Measurements from ENCODE around the gene ZNF443.

ZNF443 gene

DNA sequence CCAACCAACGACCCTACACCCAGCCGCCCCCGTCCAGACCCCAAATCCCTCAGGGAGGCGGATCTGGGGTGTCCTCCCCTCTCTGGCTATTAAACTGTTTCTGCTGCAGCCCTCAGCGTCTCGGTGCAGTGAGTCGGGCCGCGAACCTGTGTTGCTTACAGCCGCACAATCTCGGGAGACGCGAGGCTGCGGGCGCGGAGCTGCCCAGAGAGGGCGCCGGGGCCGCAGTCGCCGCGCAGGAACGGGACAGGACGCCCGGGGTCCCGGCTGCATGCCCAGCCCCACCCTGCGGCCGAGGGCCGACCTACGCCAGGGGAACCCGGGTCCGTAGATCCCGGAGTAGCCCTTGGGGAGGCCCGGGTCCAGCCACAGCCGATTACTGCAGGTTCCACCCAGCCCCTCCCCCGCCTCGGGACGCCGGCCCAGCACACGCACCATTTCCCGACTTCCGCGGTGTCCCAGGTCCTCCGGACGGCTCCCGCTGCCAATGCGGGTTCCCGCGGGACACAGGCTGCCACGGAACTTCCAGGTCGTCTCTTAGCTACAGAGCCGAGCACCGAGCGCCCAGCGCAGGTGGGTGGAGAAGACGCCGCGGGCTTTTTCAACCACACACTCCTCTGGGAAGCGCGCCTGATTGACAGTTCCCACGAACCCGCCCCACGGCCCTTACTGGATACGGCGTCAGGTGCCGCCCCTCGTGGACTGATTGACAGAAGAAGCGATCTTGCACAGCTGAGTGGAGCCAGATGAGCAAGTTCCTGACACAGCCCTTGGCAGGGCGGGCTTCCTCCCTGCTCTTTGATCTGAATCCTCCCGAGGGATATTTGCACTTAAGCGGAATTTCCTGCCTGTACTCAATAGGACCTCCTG lies 40.0 kb downstream of the ZNF443 start, which contains the start of gene ZNF799 (continued):
- TF ChIP-seq, protein P1, sequence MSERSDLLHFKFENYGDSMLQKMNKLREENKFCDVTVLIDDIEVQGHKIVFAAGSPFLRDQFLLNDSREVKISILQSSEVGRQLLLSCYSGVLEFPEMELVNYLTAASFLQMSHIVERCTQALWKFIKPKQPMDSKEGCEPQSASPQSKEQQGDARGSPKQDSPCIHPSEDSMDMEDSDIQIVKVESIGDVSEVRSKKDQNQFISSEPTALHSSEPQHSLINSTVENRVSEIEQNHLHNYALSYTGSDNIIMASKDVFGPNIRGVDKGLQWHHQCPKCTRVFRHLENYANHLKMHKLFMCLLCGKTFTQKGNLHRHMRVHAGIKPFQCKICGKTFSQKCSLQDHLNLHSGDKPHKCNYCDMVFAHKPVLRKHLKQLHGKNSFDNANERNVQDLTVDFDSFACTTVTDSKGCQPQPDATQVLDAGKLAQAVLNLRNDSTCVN (tag by site-specific recombination; optimal IDR thresholded peaks at IDR 0.05) = peak; percentile 96
- no peak for TF ChIP-seq BCL11B (tag by site-specific recombination; IDR thresholded peaks at IDR 0.05; ENCODE audit: low read depth)
- TF ChIP-seq ZNF561 (tag by site-specific recombination; IDR thresholded peaks at IDR 0.05; ENCODE audit: borderline replicate concordance) = peak; percentile 43; the same call in 1 of the 2 replicates
- TF ChIP-seq GLI2 (tag by site-specific recombination; IDR thresholded peaks at IDR 0.05; ENCODE audit: borderline replicate concordance, low read depth) = no peak
- TF ChIP-seq ZNF654 (tag by site-specific recombination; IDR thresholded peaks at IDR 0.05; ENCODE audit: low read depth) = no peak
- TF ChIP-seq SCRT1 (tag by site-specific recombination; IDR thresholded peaks at IDR 0.05; ENCODE audit: borderline replicate concordance) = no peak
- TF ChIP-seq, protein P2, sequence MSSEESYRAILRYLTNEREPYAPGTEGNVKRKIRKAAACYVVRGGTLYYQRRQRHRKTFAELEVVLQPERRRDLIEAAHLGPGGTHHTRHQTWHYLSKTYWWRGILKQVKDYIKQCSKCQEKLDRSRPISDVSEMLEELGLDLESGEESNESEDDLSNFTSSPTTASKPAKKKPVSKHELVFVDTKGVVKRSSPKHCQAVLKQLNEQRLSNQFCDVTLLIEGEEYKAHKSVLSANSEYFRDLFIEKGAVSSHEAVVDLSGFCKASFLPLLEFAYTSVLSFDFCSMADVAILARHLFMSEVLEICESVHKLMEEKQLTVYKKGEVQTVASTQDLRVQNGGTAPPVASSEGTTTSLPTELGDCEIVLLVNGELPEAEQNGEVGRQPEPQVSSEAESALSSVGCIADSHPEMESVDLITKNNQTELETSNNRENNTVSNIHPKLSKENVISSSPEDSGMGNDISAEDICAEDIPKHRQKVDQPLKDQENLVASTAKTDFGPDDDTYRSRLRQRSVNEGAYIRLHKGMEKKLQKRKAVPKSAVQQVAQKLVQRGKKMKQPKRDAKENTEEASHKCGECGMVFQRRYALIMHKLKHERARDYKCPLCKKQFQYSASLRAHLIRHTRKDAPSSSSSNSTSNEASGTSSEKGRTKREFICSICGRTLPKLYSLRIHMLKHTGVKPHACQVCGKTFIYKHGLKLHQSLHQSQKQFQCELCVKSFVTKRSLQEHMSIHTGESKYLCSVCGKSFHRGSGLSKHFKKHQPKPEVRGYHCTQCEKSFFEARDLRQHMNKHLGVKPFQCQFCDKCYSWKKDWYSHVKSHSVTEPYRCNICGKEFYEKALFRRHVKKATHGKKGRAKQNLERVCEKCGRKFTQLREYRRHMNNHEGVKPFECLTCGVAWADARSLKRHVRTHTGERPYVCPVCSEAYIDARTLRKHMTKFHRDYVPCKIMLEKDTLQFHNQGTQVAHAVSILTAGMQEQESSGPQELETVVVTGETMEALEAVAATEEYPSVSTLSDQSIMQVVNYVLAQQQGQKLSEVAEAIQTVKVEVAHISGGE (tag by site-specific recombination; conservative IDR thresholded peaks at IDR 0.05; ENCODE audit: low read depth) = peak; percentile 91
- no peak for TF ChIP-seq ZBTB21 (tag by site-specific recombination; IDR thresholded peaks at IDR 0.05)
- no peak for TF ChIP-seq ZNF677 (tag by site-specific recombination; IDR thresholded peaks at IDR 0.05)
- TF ChIP-seq MZF1 (tag by site-specific recombination; IDR thresholded peaks at IDR 0.05; ENCODE audit: borderline replicate concordance) = no peak
- no peak for TF ChIP-seq ZNF211 (tag by site-specific recombination; IDR thresholded peaks at IDR 0.05; ENCODE audit: low read depth)
- no peak for TF ChIP-seq ZNF202 (tag by site-specific recombination; IDR thresholded peaks at IDR 0.05; ENCODE audit: borderline replicate concordance)
- no peak for TF ChIP-seq ZNF747 (tag by site-specific recombination; IDR thresholded peaks at IDR 0.05)
- TF ChIP-seq ZNF366 (tag by site-specific recombination; conservative IDR thresholded peaks at IDR 0.05) = peak; percentile 73
- peak; percentile 94 for TF ChIP-seq SP2 (tag by site-specific recombination; IDR thresholded peaks at IDR 0.05)
- TF ChIP-seq SCRT2 (tag by site-specific recombination; IDR thresholded peaks at IDR 0.05) = 0 out of 2 replicates have a peak, but pooled peaks have one; percentile 21
- peak; percentile 86 for TF ChIP-seq IKZF3 (tag by site-specific recombination; IDR thresholded peaks at IDR 0.05)
- TF ChIP-seq, protein P3, sequence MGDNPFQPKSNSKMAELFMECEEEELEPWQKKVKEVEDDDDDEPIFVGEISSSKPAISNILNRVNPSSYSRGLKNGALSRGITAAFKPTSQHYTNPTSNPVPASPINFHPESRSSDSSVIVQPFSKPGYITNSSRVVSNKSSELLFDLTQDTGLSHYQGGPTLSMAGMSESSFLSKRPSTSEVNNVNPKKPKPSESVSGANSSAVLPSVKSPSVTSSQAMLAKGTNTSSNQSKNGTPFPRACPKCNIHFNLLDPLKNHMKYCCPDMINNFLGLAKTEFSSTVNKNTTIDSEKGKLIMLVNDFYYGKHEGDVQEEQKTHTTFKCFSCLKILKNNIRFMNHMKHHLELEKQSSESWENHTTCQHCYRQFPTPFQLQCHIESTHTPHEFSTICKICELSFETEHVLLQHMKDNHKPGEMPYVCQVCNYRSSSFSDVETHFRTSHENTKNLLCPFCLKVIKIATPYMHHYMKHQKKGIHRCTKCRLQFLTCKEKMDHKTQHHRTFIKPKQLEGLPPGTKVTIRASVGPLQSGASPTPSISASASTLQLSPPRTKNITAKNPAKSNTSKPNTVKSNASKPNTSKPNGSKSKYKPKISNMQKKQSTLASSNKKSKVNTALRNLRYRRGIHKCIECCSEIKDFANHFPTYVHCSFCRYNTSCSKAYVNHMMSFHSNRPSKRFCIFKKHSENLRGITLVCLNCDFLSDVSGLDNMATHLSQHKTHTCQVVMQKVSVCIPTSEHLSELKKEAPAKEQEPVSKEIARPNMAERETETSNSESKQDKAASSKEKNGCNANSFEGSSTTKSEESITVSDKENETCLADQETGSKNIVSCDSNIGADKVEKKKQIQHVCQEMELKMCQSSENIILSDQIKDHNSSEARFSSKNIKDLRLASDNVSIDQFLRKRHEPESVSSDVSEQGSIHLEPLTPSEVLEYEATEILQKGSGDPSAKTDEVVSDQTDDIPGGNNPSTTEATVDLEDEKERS (tag by site-specific recombination; IDR thresholded peaks at IDR 0.05) = no peak
- TF ChIP-seq, protein P4, sequence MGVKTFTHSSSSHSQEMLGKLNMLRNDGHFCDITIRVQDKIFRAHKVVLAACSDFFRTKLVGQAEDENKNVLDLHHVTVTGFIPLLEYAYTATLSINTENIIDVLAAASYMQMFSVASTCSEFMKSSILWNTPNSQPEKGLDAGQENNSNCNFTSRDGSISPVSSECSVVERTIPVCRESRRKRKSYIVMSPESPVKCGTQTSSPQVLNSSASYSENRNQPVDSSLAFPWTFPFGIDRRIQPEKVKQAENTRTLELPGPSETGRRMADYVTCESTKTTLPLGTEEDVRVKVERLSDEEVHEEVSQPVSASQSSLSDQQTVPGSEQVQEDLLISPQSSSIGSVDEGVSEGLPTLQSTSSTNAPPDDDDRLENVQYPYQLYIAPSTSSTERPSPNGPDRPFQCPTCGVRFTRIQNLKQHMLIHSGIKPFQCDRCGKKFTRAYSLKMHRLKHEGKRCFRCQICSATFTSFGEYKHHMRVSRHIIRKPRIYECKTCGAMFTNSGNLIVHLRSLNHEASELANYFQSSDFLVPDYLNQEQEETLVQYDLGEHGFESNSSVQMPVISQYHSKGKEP (tag by site-specific recombination; IDR thresholded peaks at IDR 0.05) = no peak
- no peak for TF ChIP-seq ZNF19 (tag by site-specific recombination; IDR thresholded peaks at IDR 0.05; ENCODE audit: low read depth)
- TF ChIP-seq ZNF404 (tag by site-specific recombination; IDR thresholded peaks at IDR 0.05) = no peak
- no peak for TF ChIP-seq ZNF596 (tag by site-specific recombination; IDR thresholded peaks at IDR 0.05)
- no peak for TF ChIP-seq ZNF548 (tag by site-specific recombination; IDR thresholded peaks at IDR 0.05)
- TF ChIP-seq ZNF510 (tag by site-specific recombination; IDR thresholded peaks at IDR 0.05; ENCODE audit: insufficient replicate concordance) = no peak
- TF ChIP-seq, protein P5, sequence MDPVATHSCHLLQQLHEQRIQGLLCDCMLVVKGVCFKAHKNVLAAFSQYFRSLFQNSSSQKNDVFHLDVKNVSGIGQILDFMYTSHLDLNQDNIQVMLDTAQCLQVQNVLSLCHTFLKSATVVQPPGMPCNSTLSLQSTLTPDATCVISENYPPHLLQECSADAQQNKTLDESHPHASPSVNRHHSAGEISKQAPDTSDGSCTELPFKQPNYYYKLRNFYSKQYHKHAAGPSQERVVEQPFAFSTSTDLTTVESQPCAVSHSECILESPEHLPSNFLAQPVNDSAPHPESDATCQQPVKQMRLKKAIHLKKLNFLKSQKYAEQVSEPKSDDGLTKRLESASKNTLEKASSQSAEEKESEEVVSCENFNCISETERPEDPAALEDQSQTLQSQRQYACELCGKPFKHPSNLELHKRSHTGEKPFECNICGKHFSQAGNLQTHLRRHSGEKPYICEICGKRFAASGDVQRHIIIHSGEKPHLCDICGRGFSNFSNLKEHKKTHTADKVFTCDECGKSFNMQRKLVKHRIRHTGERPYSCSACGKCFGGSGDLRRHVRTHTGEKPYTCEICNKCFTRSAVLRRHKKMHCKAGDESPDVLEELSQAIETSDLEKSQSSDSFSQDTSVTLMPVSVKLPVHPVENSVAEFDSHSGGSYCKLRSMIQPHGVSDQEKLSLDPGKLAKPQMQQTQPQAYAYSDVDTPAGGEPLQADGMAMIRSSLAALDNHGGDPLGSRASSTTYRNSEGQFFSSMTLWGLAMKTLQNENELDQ (tag by site-specific recombination; IDR thresholded peaks at IDR 0.05; ENCODE audit: low read depth) = no peak
- TF ChIP-seq WT1 (tag by site-specific recombination; IDR thresholded peaks at IDR 0.05) = peak; percentile 27; the same call in 1 of the 2 replicates

Measured in HEK293 (cell line).